GM21390 (cell line): ENCODE results near the gene KCNMB2.
A peak's percentile ranks its signal among the peaks of the same experiment; 100 is the strongest.
"Not testable (repeated sequence)": the region's sequence is repeated elsewhere in the genome, so short reads cannot be mapped to it uniquely, and the experiment has no call there.

Experiments used
- ATAC-seq: cut with Tn5 transposase; IDR thresholded peaks from one replicate; pipeline ENCODE4 v1.9.1; 2021; ENCODE audit not compliant: unreplicated experiment

Gene KCNMB2

DNA sequence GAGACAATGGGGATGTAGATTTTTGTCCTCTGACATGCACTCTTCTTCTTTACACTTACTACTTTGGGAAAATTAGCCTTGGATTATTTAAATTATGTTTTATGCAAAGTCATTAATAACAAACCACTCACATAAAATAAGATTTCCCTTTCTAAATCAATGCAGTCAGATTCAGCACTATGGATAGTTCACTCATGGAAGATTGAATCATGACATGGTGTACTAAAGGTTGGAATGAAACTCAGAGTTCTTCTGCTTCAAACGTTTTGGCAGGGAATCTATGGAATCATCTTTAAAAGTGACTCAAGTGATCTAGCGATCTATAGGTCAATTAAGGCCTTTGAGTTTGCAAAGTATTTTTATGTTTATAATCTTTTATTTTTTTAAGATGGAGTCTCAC, 154.3 kb downstream of the KCNMB2 start:
- no peak for ATAC-seq

DNA sequence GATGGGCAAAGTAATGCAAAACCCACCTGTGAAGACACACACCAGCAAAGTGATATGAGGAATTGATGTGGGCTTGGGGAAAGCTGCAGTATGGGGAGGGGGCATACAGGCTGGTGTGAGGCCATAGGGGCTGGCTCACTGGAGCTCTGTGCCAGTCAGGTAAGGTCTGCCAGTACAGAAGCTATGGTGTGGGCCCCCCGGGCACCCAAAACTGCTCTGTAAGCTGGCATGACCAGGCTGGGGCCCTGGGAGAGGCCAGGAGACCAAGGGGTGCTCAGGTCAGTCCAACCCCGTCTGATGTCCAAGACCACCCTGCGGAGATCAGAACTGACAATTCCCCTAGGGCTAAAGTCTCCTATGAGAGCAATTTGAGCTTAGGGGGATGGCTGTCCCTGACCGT, 163.1 kb downstream of the KCNMB2 start:
- no peak for ATAC-seq

DNA sequence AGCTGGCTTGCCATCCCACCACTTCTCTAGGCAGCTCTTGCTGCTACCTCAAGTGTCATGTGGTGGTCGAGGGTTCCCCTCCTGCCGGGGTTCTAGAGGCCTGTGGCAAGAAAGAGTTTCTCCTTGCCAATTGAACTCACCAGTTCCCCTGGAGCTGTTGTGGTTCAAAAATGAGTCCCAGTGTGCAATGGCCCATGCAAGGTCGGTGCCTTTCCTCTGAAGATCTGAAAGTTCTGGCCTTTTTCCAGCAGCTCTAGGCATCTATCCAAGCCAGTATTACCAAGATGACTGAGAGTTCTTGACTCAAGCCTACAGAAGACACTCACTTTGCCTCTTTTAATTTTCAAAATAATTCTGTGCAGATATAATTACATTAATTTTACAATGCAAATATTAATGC, 163.6 kb downstream of the KCNMB2 start:
- ATAC-seq = no peak

DNA sequence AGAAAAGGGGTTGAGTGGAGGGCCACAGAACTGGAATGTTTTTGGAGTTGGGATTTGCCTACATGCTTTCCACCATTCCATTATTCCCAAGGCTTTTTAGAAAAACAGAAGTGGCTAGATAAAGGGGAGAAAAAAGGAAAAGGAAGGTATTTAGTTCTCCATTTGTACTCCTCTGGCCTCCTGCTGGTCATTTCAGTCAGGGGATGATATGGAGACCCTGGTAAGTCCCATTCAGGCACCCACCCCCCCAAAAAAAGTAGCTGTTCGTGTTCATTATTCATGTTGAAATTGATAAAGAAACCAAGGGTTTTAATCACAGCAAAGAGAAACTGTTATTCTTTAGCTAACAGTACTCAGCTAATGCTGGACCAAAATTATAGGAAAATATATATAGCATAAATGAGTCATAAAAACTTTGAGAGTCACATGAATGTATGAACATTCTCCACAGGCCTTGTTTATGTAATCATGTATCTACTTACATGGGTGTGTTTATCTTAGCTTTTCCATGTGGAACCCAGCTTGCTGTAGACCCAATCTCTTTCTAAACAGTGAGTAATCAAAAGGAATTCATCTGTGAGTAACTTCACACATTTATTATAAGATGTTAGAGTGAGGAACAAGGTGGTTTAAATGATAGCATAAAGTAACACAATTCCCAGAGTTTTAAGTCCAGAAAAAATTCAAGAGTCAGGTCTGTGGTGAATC, 167.2 kb downstream of the KCNMB2 start:
- ATAC-seq = no peak

DNA sequence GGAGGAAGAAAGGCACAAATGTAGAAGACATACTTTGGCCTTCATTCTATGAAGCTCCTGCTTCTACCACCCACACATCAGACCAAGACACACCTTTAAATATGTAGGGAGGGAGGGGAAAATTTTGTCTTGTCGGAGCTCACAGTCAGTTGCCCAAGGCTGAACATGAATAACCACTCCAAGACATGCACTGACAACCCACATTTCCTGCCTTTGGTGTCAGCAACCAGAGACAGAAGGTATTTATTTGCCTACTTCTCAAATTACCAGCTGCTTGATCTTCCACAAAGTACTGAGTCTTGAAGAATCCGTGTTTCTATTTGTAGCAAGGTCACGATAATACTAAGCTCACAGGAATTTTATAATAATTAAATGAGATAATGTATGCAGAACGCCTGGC, 169.7 kb downstream of the KCNMB2 start:
- no peak for ATAC-seq

DNA sequence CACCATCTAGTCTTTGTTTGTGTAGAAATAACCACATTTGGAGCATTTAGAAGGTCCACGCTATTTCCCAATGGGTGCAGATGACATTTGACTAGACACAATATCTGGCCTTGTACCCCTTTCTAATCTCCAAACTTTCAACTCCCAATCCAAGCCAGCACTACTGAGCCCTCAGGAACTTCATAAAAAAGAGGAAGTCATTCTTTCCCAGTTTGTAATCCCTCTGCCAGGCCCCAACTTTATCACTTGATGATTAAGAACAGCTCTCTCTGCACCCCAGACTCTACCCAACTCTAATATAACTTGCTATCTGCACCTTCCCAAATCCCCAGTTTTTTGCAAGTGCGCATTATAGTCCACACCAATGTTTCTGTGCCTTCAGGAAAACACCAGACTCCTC, 170.2 kb downstream of the KCNMB2 start:
- ATAC-seq = no peak

DNA sequence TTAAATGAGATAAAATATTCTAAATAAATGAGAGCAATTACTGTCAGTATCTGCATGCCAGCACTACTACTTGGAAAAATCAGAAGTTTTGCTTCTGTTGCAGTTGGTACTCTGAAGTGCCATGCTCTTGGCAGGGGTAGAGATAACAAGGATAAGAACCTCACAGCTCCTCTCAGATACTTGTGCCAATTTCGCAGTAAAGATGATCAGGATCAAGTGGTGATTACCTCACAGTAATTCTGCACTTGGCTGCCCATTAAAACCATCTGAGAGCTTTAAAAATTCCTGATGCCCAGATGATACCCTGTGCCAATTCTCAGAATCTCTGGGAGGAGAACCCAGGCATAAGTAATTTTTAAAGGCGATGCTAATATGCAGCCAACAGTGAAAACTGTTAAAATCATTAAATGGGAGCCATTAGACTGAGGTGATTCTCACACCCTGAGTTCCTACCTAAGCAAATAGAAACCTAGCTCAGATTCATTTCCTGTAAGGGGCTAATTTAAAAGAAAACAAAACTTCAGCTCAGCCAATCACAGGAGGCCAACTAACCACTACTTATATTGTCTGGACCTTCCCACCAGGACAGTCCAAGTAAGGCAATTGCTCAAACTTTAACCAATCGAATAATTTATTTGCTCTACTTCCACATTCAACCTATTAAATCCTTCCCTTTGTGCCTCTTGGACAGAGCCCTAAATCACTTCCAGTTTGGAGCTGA, 171.2 kb downstream of the KCNMB2 start:
- ATAC-seq = peak; percentile 45

DNA sequence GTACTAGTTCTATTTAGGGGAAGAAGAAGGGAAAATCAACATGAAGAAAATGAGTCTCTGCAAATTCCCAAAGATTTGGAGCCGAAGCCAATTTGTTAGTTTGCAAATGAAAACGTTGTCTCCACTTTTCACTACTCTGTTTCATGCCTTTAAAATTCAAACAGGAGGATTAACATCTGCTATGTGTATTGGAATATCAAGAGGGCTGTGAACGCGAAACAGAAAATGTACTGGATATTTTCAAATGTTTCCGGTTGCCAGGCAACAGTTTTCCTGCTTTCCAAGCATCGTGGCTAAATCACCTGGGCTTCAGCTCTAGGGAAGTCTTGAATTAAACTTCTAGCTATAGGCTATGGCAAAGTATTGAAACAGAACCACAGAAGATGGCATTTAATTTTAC, 172.8 kb downstream of the KCNMB2 start:
- ATAC-seq = no peak

DNA sequence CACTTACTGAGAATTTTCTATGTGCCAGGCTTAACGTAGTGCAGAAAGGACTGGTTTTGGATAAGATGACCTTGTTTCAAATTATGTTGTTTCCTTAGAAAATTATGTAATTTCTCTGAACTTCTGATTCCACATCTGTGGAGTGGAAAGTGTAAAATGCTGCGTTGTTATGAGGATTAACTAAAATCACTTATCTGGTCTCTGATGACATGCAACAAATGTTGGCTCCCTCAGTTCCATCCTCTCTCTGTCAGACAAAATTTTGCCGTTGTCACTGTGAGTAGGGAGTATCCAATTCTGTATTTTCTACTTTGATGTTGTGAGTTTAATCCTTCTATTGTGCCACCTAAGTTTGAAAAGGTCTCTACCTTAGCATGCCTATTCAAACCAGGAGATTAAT, 175.5 kb downstream of the KCNMB2 start:
- no peak for ATAC-seq

DNA sequence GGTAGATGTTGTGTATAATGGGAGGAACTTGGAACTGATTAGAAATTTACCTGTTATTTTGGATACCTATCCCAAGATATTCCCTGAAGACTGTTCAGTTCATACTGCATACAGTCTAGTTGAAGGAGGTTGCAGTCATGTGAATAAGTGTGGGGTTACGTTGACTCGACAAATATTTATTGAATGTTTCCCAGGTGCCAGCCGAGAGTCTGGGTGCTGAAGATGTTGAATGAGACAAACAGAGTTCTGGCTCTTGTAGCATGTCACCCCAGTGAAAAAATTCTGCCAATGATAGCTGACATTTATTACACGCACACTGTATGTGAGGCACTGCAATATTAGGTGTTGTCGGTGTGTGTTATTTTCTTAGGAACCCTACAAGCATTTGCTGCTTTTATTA, 176.0 kb downstream of the KCNMB2 start:
- ATAC-seq = no peak

DNA sequence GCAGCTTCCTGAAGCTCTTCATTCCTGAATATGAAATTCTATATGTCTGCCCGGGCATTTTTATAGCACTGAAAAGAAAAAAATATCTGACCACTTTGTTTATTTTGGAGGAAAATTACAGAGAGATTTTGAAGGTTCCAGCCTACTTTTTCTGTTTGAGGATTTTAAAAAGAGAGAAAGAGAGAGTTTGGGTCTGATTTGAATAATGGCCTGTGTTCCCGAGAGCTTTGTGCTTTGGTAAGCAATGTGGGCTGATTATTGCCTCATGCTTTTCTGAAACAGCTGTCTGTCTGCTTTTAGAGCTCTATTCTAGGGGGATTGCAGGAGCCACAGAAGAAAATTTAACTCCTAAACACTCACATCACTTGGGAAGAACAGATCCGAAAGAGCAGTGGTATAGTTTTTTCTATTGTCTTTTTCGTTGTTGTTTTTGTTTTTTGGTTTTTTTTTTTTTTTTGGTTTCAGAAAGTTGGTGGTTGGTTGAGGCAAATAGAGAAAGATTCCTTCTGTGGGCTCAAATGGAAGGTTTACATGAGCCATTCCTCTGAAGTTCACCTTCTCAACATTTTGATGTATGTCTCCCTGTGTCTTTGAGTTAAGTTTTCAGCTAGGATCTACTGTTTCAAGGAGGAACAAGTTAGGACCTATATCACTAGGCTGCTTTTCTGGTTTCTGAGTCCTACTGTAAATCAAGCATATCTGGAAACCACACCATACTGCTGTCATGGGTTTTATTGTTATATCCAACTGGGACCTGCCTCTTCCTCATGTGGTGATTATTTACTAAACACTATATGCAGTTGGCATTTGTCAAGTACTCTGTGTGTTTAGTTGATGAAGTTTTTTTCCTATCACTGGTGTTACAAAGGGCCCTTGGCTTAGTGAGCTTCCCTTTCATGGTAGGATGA, 178.9 kb downstream of the KCNMB2 start:
- no peak for ATAC-seq

DNA sequence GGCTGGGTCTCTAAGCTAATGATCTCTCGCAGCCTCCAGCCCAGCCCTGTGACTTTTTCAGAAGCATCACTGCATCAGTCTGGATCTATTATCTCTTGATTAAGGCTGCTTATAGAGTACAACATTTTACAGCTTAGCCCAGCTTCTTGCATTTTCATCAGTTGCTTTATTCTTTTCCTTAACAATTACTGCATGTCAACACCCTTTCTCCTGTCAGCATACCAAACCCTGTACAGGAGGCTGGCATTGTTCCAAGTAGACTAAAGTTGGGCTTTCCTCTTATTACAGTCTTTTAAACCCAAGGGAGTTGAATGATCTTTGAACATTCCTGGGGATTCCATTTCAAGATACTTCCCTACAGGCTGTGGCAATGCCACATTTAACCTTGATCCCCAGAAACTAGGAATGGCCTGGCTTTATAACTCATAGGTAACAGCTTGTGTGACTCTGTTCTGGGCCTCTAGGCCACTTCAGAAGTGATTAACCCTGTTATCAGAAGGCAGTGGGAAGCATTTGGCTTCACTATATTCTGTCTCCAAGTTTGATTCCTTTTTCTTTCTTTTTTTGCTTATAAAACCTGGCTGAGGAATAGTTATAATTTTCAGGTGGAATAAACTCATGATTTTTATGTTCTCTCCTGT, 182.9 kb downstream of the KCNMB2 start:
- no peak for ATAC-seq

DNA sequence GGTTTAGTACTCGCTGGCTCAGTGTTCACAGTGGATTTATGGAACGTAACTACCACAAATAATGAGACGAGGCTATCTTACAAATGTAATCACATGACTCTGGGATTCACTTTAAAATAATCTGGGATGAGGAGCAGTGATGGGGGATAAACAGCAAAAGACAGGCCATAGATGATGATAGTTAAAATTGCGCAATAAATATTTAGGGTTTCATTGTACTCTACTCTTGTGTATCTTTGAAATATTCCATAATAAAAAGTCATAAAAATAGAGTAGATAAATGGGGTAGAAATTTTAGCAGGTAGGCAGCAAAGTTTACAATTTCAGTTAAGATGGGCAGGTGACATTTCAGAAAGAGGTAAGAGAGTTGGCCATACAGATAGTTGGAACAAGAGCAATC, 196.6 kb downstream of the KCNMB2 start:
- ATAC-seq = no peak

DNA sequence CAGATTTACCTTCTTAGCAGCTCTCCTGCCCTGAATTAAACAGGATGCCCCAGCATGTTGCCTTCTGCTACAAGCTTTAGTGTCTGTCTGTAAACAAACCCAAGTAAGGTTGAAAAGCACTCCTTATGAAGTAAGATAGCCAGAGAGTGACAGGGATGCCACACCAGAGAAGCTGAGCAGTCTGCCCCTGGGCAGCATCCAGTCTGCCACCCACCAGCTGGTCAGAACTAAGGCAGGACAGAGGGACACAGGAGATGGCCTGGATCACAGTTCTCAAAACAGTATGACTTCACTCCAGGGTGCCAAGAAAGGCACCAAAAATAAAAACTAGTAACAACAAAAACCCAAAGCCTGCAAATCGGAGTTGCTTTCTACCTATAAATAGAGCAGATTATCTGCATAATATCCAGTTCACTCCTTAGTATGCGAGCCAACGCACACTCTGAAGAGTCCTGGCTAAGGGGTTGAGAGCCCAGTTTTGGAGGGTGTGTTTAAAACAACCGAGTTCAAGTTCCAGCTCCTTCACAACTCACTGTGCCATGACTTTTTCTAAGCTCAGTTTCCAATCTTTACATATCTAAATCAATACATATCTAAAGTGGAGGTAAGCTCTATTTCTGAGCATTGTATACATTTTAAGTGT, 198.9 kb downstream of the KCNMB2 start:
- no peak for ATAC-seq

DNA sequence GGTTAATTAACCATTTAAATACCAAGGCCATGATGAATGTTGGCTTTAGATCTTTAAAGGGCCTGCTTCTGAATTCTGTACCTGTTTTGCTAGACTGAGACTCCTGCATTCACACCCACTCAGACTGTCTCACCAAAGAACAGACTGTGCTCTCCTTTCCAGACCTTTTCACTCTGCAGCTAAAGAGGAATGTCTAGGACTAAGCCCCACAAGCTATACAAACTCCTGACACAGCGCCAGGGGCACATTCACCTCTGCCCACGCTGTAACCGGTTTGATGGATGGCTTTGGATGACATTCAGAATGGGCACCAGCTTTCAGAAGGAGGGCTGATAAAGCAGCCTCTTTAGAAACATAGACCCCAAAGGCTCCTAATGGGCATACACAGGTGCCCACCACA, 200.1 kb downstream of the KCNMB2 start:
- no peak for ATAC-seq

DNA sequence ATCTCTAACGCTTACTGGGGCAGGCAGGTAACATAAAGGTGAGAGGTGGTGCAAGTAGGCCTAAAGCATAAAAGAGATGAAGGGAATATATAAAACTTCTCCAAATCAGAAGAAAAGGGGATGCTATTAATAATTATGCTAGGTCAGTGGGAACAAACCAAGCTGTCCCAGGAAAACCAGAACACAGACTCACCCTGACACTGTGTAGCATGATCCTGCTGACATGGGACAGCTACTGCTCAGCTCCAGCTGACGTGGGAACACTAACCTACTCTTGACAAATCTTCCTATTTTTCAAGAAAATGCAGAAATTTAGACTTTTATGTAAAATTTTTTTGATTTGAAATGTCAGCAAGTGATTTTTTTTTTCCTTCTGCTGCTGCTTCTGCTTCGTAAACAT, 203.5 kb downstream of the KCNMB2 start:
- no peak for ATAC-seq

DNA sequence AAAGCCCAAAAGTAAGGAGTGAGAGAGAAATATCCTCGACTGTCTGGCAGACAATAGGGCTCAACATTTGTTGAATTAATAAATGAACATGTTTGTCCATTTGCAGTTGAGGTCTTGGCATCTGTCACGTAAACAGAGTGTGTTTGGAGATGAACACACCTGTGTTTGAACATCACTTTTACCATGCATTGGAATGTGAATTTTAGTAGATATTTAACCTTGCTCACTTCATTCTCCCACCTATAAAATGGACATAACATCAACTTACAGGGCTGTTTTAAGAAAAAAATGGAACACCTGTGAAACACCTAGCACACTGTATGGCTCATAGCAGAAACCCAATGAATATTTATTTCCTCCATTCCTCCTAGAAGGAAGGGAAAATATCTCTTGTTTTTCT, 204.8 kb downstream of the KCNMB2 start:
- ATAC-seq = no peak

DNA sequence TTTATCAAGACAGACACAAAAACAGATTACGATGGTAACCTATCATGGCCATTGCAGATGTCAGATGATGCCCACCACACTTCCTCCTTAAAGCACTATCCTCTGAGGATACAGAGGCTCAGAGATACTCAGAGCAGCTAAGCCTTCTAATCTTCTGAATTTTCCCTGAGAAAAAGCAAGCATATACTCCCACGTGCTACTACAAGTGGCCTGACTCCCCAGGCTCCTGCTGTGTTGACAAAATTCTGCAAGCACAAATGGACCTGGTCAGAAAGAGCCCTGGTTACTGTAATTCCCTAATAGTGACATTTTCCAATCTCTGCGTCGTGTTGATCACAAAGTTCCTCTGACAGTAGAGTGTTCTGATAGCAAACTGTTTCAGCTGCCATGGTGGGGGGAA, 207.1 kb downstream of the KCNMB2 start:
- ATAC-seq = no peak

DNA sequence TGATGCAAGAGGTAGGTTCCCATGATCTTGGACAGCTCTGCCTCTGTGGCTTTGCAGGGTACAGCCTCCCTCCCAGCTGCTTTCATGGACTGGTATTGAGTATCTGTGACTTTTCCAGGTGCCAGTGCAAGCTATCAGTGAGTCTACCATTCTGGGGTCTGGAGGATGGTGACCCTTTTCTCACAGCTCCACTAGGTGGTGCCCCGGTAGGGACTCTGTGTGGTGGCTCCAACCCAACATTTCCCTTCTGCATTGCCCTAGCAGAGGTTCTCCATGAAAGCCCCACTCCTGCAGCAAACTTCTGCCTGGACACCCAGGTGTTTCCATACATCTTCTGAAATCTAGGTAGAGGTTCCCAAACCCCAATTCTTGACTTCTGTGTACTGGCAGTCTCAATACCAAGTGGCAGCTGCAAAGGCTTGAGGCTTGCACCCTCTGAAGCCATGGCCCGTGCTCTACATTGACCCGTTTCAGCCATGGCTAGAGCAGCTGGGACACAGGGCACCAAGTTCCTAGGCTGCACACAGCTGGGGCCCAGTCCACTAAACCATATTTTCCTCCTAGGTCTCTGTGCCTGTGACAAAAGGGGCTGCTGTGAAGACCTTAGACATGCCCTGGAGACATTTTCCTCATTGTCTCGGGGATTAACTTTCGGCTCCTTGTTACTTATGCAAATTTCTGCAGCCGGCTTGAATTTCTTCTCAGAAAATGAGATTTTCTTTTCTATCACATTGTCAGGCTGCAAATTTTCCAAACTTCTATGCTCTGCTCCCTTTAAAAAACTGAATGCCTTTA, 209.8 kb downstream of the KCNMB2 start:
- not testable (repeated sequence) for ATAC-seq

DNA sequence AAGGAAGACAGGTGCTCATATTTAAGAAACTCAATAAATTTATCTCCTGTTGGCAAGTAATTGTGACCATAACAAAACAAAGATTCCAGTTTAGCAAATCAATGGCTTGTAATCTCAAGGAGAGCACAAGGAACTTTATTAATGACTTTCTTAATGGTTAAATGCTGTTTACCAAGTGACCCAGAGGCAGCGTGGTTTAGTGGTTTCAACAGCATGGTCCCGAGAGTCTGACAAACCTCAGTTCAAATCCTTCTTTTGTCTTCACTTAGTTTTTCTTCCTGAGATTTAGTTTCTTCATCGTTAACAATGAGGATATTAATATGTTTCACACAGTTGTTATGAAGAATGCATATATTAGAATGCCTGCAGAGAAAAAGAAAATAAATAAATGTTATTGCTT, 212.6 kb downstream of the KCNMB2 start:
- ATAC-seq = no peak
